Sigmoid colon (tissue), 7 donors: Measurements from ENCODE around the gene CDK6. TPM values are rescaled to one million over a fixed set of nuclear protein-coding genes. Genes with fewer than 3 reads are reported as not detected.

ENCODE experiments used
- DNase-seq: peaks from one replicate; pipeline ENCODE4 v3.0.0-alpha.2; 2019
- H3K27ac ChIP-seq, 4 donors: fragments of 200-600 bp; sonication (generic); one replicate each; pipeline ENCODE4 v1.5.1; 2016 to 2019; ENCODE audit warnings: mild to moderate bottlenecking in 1 of 4
- H3K27me3 ChIP-seq, 3 donors: fragments of 200-600 bp; sonication (generic); one replicate each; pipeline ENCODE4 v1.5.1; 2019; ENCODE audit warnings: mild to moderate bottlenecking in 1 of 3
- H3K36me3 ChIP-seq, 4 donors: fragments of 200-600 bp; sonication (generic); one replicate each; pipeline ENCODE4 v1.5.1; 2016 to 2019
- H3K4me1 ChIP-seq, 4 donors: fragments of 200-600 bp; sonication (generic); one replicate each; pipeline ENCODE4 v1.5.1; 2017 to 2019
- H3K4me3 ChIP-seq, 4 donors: fragments of 200-600 bp; sonication (generic); one replicate each; pipeline ENCODE4 v1.5.1; 2017 to 2019; ENCODE audit warnings: mild to moderate bottlenecking in 2 of 4, moderate library complexity in 1 of 4
- H3K9me3 ChIP-seq, 4 donors: fragments of 200-600 bp in 3 of 4; sonication (generic) in 3 of 4; one replicate each; pipeline versions ENCODE4 v1.5.1 to v1.6.1; 2013 to 2019
- EP300 ChIP-seq, 4 donors: sonication (generic); formaldehyde crosslinking; IDR thresholded peaks; one replicate each; pipeline ENCODE4 v1.6.1; 2017; ENCODE audit warnings: antibody characterized with exemption in 4 of 4
- POLR2A ChIP-seq, 2 donors: fragments of 450-650 bp; IDR thresholded peaks; one replicate each; pipeline ENCODE4 v1.6.1; 2016; ENCODE audit warnings: antibody characterized with exemption in 2 of 2, mild to moderate bottlenecking in 2 of 2, moderate library complexity in 2 of 2
- POLR2AphosphoS5 ChIP-seq, 4 donors: sonication (generic); formaldehyde crosslinking; IDR thresholded peaks; one replicate each; pipeline ENCODE4 v1.6.1; 2017; ENCODE audit warnings: antibody characterized with exemption in 4 of 4
- WGBS, 2 donors: extraction: QIAGEN DNeasy Blood & Tissue Kit; methylation state at CpG; one replicate each; pipeline ENCODE4 v1.1.7; 2013; 5-methylcytosine and 5-hydroxymethylcytosine counted together
- intact Hi-C: fragments of 100-400 bp; cut with DNase I; formaldehyde crosslinking; loops from one replicate; pipeline ENCODE4 v1.15.1; 2023
- polyA plus RNA-seq, 3 donors: library from polyadenylated mRNA; stranded (reverse); fragments of 200-250 nt; gene quantifications; one replicate each; pipeline ENCODE4 v1.2.3, GENCODE V29; 2013
- total RNA-seq, 4 donors: library from RNA; depleted of rRNA; stranded (reverse); fragments of >200 nt; gene quantifications; one replicate each; pipeline ENCODE4 v1.1.0, GENCODE V29; 2016
- TF ChIP-seq, protein P1 (sequence below), 4 experiments: fragments of 450-650 bp in 3 of 4; fragments of 200-600 bp in 1 of 4; IDR thresholded peaks; one replicate each; pipeline ENCODE4 v1.5.1; 2016 to 2019; ENCODE audit warnings: antibody characterized with exemption in 4 of 4, mild to moderate bottlenecking in 3 of 4, moderate library complexity in 2 of 4
- donor health status: healthy with polysubstance abuse.
- donor health status: Bipolar disorder and iron deficiency.
- donor health status: healthy.

Gene CDK6
- total and polyA plus RNA-seq, 7 donors = 2.4 to 25.8 (median 13.3) TPM

DNA sequence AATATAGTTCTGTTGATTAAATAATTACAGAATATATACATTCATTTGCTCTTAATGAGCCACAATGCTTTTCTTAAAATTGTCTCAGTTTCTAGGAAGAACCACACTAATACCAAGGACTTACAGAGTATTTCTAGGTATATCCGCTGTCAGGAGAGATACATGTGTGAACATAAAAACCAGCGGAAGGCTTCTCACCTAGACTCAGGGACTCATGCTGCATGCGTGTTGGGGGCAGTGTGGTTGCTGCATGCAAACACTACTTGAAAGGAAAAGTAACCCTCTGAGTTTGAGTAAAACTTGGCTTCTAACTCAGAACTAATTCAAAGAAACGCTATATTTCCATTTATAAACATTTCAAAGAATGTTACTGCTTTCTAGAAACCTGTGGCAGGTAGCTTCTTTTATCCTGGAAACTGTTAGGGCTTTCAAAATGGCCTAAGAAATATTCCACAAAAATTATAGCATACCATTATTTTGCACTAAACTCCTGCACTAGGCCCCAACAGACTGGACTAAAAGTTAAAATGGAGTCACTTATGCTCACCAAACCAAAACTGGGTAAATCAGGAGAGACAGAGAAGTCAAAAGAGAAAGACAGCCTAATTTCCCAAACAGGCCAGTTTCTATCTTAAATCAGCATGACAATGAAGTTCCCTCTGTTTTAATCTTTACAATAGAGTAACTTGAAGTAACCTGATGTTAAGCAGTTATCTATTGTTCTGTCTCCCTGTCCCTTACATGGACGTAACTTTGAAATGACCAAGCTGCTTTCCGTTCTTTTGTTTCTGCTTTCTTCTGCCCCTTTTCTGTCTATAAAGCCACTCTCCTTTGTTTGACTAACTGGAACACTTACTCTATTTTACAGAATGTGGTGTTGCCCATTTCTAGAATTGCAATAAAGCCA, 151.0 kb downstream of the CDK6 start:
- TF ChIP-seq EP300 (IDR thresholded peaks at IDR 0.05) = no peak
- TF ChIP-seq, protein P1, sequence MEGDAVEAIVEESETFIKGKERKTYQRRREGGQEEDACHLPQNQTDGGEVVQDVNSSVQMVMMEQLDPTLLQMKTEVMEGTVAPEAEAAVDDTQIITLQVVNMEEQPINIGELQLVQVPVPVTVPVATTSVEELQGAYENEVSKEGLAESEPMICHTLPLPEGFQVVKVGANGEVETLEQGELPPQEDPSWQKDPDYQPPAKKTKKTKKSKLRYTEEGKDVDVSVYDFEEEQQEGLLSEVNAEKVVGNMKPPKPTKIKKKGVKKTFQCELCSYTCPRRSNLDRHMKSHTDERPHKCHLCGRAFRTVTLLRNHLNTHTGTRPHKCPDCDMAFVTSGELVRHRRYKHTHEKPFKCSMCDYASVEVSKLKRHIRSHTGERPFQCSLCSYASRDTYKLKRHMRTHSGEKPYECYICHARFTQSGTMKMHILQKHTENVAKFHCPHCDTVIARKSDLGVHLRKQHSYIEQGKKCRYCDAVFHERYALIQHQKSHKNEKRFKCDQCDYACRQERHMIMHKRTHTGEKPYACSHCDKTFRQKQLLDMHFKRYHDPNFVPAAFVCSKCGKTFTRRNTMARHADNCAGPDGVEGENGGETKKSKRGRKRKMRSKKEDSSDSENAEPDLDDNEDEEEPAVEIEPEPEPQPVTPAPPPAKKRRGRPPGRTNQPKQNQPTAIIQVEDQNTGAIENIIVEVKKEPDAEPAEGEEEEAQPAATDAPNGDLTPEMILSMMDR (IDR thresholded peaks at IDR 0.05) = no peak
- TF ChIP-seq POLR2A (IDR thresholded peaks at IDR 0.05) = no peak
- no peak for TF ChIP-seq POLR2AphosphoS5 (IDR thresholded peaks at IDR 0.05)
- intact Hi-C loops = no loop called here
- no peak overlapping the region for H3K27ac ChIP-seq
- H3K36me3 ChIP-seq = no peaks in the 10 kb centered on the region
- H3K27me3 ChIP-seq = no peaks in the 10 kb centered on the region
- DNase-seq = no peak
- WGBS, 2 donors = 79 to 87% methylated on average over 6 of the region's 6 CpGs
- H3K9me3 ChIP-seq = no peaks in the 10 kb centered on the region
- H3K4me3 ChIP-seq = no peak overlapping the region
- peaks cover 0 to 25% (median 20%) of the 10 kb centered on the region in 4 donors for H3K4me1 ChIP-seq

DNA sequence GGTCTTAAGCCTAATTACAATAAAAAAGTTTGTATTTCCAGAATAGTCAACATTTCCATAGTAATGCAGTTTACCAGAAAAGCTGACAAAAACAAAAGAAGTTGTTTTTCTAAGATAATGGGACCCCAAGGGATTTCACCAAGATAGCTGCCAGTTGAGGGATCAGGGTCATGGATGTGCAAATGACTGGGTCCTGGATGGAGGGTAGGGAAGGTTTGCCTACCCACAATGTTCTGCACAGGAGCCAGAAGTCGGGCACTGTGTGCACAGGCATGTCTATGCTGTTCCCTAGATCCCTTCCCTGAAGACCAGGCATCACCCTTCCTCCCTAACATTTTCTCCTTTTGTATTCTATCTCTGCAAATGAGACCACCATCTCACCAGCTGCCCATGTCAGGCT, 152.1 kb downstream of the CDK6 start:
- TF ChIP-seq, protein P1 (IDR thresholded peaks at IDR 0.05) = no peak
- TF ChIP-seq POLR2A (IDR thresholded peaks at IDR 0.05) (no peak), EP300 (IDR thresholded peaks at IDR 0.05) (no peak), POLR2AphosphoS5 (IDR thresholded peaks at IDR 0.05) (no peak)
- Histone ChIP-seq H3K9me3 (no peaks in the 10 kb centered on the region), H3K27ac (no peak overlapping the region), H3K4me3 (no peak overlapping the region), H3K4me1 (peaks cover 0 to 25% (median 20%) of the 10 kb centered on the region in 4 donors), H3K36me3 (no peaks in the 10 kb centered on the region), H3K27me3 (no peaks in the 10 kb centered on the region)
- 81 to 91% methylated on average over 1 of the region's 1 CpG for whole genome bisulfite sequencing, 2 donors
- intact Hi-C loops = no loop called here
- no peak for DNase-seq

GRCh38 chr7:92682903-92683539, 153.4 kb downstream of the CDK6 start:
- intact Hi-C loops = no loop called here
- DNase-seq = no peak
- WGBS, 2 donors = 10 to 31% methylated on average over 3 of the region's 3 CpGs
- peak overlapping the region in 3 of 4 donors; percentile 18 to 71 (median 51) for H3K27ac ChIP-seq
- TF ChIP-seq, protein P1 (IDR thresholded peaks at IDR 0.05) = no peak
- TF ChIP-seq POLR2A (IDR thresholded peaks at IDR 0.05) = no peak
- no peak for TF ChIP-seq POLR2AphosphoS5 (IDR thresholded peaks at IDR 0.05)
- no peak overlapping the region for H3K4me3 ChIP-seq
- no peaks in the 10 kb centered on the region for H3K36me3 ChIP-seq
- no peaks in the 10 kb centered on the region for H3K9me3 ChIP-seq
- peaks cover 0 to 25% (median 20%) of the 10 kb centered on the region in 4 donors for H3K4me1 ChIP-seq
- no peaks in the 10 kb centered on the region for H3K27me3 ChIP-seq

- no peaks in the 10 kb centered on the region for H3K36me3 ChIP-seq
- intact Hi-C loops = no loop called here
- no peak overlapping the region for H3K4me3 ChIP-seq
- peaks cover 0 to 25% (median 20%) of the 10 kb centered on the region in 4 donors for H3K4me1 ChIP-seq
- WGBS, 2 donors = 42 to 70% methylated on average over 5 of the region's 5 CpGs
- peak overlapping the region; percentile 14 to 71 (median 34) for H3K27ac ChIP-seq
- H3K9me3 ChIP-seq = no peaks in the 10 kb centered on the region
- TF ChIP-seq, protein P1 (IDR thresholded peaks at IDR 0.05) = no peak
- TF ChIP-seq POLR2AphosphoS5 (IDR thresholded peaks at IDR 0.05) (no peak), POLR2A (IDR thresholded peaks at IDR 0.05) (no peak), EP300 (IDR thresholded peaks at IDR 0.05) (no peak)
- DNase-seq = no peak
- H3K27me3 ChIP-seq = no peaks in the 10 kb centered on the region
These were observed 154.0 kb downstream of the CDK6 start for GRCh38 chr7:92682330-92682729.
